NCI-H510A (cell line): ENCODE measurements around the gene RGS7.
A peak's percentile ranks its signal among the peaks of the same experiment; 100 is the strongest.
"Not testable (repeated sequence)": the region's sequence is repeated elsewhere in the genome, so short reads cannot be mapped to it uniquely, and the experiment has no call there.

Source experiments
- DNase-seq: peaks from one replicate; lab custom pipeline; 2025; lab: John Stamatoyannopoulos, UW

The RGS7 gene

DNA sequence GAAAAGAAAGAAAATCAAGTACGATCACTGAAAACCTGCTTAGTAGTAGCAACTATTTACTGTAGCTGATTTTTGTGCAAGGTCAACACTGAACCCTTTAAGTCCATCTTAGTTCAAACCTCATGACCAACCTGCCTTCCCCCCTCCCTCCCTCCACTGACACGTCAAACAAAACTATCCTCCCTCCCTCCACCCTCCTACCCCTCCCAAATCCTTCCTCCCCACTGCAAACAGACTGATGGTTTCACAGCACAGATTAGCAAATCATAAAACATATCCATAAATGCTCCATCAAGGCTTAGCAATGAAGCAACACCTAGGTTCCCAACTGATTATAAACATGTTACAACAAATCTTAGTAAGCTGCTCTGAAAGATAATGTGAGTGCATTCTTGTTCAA, 580.8 kb downstream of the RGS7 start:
- no peak for DNase-seq

DNA sequence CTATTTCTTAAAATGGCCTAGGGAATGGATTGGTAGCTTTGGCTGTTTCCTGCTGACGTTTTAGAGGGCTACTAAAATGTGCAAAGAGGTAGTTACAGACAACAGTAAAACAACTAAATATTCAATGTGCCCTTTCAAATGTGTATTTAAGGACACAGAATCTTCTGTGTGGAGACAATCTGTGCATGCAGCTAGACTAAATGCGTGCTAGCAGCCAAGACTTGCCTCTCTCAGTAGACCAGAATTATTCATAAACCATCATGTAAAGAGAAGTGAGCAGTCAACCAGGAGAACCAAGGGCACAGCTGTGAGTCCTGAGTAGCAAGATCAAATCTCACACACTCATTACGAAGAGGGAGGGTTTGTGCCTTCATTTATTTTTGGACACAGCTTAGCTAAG, 584.9 kb downstream of the RGS7 start:
- no peak for DNase-seq

DNA sequence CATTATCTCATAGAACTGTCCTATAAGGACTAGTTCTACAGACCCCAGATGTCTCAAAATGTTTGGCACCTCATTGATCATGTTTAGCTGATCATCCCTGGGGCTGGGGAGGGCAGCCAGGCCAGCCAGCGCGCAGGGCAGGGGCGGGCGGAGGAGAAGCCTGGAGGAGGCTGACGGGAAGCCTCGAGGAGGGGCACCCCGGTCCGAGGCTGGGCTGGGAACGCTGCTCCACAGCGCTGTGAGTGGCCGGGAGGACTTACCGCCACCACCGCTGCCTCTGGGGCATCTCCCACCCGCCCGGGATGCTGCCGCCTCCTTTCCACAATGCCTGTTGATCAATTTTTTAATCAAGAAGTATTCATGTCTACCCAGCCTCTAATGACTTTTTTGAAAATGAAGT, 585.6 kb downstream of the RGS7 start:
- DNase-seq: no peak

DNA sequence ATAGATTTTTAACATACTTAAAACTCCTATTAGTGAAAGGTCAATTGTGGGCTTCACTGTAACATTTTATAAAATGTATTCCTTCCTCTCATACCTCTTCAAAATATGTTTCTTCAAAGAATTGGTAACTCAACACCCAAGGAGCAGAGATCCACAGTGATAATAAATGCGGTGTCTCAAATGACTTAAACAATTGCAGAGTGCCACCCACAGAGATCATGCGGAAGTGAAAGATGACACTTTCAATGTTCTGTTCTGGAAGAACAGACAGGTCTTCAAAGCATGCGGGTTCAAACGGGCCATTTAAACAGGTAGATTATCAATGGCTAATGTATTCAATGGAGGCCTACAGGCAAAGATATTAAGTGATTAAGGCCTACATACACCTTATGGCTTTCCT, 588.0 kb downstream of the RGS7 start:
- DNase-seq: peak; percentile 5

DNA sequence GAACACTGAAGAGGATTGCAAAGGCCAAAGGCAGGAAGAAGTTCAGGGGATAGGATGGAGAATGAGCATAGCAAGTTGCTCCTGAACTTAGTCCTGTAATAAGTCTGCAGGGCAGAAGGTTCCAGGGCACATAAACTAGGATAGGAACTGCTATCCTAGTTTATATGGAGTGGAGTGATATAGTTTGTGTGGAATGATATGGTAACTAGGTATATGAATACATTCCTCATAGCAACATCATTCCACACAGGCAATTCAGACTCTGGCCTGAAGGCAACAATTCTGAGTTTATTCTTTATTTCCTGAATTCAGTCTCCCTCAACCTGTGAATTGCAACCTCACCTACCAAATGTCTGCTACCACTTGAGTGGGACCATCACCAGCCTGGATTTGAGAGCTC, 590.2 kb downstream of the RGS7 start:
- no peak for DNase-seq

DNA sequence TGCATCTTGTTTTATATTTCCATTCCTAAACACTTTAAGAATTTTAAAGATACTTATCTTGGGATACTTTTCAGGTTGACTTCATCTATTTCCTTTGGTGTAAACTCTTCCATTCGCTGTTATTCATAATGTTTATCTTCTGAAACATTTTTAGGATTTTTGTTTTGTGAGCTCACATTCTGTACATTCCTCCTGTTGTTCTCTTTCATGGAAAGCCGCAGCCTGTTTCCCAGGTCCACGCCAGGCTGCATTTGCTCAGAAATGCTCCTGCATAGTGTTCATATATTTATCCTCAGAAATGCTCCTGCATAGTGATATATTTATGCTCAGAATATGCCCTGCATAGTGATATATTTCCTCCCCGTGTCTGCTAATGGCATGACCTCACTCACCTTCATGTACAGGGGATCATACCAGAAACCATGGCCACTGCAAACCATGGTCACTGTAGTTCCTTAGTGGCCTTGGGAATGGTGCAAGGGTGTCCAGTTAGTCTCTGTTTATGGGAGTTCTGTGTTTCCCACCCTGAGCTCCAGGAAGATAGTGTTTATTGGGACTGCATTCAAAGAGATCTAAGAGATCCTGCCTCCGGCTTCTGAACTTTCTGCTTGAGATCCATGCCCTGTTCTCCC, 591.2 kb downstream of the RGS7 start:
- DNase-seq: no peak

DNA sequence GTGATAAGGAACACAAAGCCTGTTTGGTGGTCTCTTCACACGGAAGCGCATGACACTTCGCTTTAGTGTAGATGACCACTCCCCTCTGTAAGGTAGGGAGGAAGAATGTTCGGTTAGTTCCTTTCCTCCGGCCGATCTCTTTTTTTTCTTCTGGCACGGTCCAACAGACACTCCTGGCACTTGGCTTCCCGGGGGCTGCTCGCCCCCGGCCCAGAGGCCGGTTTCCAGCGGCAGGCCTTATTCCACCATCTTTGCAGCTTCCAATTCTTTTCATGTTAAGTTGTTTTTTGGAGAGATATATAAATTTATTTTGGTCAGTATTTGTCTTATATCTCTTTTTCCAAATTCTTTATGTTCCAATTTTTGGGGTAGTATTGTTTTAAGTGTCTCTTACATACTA, 593.2 kb downstream of the RGS7 start:
- DNase-seq: no peak

DNA sequence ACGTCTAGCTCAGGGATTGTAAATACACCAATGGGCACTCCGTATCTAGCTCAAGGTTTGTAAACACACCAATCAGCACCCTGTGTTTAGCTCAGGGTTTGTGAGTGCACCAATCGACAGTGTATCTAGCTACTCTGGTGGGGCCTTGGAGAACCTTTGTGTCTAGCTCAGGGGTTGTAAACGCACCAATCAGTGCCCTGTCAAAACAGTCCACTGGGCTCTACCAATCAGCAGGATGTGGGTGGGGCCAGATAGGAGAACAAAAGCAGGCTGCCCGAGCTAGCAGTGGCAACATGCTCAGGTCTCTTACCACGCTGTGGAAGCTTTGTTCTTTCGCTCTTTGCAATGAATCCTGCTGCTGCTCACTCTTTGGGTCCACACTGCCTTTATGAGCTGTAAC, 593.9 kb downstream of the RGS7 start:
- DNase-seq: not testable (repeated sequence)

DNA sequence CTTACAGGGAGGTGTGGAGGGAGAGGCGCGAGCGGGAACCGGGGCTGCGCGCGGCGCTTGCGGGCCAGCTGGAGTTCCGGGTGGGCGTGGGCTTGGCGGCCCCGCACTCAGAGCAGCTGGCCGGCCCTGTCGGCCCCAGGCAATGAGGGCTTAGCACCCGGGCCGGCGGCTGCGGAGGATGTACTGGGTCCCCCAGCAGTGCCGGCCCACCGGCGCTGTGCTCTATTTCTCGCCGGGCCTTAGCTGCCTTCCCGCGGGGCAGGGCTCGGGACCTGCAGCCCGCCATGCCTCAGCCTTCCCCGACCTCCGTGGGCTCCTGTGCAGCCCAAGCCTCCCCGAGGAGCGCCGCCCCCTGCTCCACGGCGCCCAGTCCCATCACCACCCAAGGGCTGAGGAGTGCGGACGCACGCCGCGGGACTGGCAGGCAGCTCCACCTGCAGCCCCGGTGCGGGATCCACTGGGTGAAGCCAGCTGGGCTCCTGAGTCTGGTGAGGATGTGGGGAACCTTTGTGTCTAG, 594.5 kb downstream of the RGS7 start:
- DNase-seq: not testable (repeated sequence)

DNA sequence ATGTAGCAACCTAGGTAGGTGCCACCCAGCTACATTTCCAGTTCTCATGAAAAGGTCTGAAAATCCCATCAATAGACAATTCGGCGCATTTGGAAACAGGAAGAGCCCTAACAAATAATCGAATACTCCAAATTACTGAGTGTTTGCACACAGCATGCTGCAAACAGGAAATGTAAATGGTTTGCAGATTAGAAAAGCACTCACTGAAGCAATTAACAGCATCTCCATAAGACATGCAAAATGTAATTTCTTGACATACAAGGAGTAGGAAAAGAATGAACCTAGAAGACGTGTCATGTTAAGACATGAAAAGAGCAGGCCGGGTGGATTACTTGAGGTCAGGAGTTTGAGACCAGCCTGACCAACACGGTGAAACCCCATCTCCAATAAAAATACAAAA, 598.2 kb downstream of the RGS7 start:
- DNase-seq: not testable (repeated sequence)

DNA sequence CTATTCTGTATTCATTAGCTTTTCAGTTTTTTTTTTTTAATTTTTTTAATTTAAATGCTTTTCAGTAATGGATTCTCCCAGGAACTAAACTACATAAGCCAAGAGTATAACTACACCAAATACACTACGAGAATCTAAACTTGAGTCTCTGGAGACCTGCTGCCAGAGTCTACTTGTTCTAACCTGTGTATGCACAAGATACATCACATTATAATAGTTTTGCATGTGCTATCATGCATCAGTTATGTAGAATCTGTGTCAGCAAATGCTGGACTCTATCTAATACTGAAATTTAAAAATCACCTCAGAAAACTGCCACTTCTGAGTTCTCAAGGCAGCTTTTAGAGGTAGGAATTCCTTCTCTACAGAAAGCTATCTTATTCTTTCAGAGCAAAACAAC, 598.7 kb downstream of the RGS7 start:
- DNase-seq: no peak

DNA sequence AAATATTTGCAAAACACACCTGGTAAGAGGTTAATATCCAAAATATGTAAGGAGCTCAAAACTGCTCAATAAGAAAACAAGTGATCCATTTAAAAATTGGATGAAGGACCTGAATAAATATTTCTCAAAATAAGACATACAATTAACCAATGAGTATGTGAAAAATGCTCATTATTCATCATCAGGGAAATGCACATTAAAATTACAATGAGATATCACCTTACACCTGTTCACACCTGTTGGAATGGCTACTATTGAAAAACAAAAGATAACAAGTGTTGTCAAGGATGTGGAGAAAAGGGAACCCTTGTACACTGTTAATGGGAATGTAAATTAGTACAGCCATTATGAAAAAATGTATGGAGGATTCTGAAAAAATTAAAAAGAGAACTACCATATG, 609.1 kb downstream of the RGS7 start:
- no peak for DNase-seq

DNA sequence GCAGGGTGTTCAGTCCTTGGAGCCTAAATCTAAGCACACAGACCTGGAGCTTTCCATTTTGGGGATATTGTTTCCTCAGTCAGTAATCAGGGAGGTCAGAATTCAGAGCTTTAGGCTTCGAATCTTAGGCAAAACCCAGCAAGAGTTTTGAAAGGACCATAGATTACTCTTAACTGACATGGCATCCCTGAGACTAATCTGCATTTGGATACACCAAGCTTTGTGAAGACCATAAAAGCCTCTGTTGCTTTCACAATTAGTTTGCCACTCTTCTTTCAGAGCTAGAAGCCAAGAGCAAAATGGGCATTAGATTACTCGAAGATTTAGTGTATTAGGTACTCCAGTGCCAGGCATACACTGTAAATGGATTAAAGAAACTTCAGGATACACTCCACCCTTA, 613.3 kb downstream of the RGS7 start:
- no peak for DNase-seq

DNA sequence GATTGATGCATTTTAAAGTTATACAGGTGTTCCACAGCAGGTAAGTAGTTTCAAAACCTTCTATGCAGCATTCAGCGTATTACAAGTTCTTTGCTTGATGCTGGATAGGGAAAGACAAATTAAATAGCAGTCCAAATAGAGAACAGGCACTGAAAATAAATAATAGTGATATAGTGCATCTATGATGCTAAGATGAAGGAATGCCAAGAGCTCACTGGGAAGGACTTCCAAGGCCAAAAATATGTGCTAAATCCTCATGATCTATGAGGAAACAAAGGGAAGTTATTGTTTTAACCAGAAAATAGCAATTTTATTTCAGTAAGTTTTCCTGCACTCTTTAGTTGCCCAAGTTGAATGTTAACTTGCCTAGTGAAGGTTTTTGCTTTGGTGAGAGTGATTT, 617.3 kb downstream of the RGS7 start:
- DNase-seq: no peak

DNA sequence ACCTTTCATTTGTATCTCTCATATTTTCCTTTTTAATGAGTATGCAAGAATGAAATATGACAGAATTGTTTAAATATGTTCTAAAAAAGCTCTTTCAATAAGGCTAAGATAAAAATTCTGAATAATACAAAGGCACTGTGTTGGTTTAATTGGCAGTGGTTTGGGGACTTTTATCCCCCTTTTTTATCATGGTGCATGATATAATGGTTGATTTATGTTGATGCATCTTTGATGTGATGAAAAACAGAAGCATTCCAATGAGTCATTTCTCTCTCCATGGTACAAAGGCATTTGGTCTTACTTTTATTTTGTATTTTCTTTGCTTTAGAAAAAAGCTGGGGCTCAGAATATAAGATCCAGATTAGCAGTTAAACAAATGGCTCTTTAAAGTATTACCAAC, 617.9 kb downstream of the RGS7 start:
- no peak for DNase-seq

DNA sequence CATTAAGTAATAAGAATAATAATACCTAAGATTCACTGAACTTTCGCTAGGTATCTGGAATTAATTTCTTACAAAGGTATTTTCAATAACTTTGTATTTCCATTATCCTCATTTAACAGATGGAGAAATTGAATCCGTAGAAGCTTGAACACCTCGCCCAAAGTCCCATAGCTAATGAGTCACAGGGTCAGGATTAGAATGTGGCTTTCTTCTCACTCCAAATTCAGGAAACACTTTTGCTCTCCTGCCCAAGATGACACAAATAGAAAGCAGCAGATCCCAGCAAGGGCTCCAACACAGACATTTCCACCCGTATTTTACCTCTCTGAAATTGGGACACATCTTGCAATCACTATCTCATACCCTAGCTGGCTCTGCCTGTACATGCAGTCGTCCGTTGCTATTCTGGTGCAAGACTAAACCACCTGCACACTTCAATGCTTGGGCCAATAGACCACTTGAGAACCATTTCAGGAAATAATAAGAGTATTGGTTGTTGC, 619.2 kb downstream of the RGS7 start:
- no peak for DNase-seq

DNA sequence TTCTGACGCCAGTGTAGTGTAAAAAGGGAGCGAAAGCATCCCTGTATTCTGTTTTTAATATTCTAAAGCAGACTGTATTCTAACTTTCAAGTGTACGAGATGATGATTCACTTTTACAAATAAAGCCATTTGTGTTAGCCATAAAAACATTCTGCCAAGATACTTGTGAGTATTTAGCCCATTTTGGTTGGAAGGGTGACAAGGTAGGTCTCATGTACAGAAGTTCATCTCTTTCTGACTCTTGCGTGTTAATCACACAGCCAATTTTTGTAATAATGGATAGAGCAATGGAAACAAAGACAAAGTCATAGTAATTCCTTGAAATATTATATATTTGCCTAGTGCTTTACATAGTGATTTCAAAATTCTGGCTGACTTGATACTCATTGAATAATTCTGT, 619.7 kb downstream of the RGS7 start:
- no peak for DNase-seq

DNA sequence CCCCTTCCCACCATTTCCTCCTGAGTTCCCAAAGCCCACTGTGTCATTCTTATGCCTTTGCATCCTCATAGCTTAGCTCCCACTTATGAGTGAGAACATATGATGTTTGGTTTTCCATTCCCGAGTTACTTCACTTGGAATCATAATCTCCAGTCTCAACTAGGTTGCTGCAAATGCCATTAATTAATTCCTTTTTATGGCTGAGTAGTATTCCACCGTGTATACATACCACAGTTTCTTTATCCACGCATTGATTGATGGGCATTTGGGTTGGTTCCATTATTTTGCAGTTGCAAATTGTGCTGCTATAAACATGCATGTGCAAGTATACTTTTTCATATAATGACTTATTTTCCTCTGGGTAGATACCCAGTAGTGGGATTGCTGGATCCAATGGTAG, 622.3 kb downstream of the RGS7 start:
- DNase-seq: not testable (repeated sequence)

DNA sequence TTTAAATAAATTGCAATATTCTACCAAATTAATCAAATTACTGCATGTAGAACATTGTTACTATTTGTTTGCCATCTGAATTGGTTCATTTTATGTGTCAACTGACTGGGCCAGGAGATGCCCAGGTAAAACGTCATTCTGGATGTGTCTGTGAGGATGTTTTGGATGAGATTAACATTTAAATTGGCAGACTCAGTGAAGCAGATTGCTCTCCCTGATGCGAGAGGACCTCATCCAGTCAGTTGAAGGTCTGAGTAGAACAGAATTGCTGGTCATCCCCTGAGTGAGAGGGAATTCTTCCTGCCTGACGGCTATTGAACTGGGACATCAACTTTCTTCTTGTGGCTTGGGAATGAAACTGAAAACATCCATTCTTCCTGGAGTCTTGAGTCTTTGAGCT, 623.0 kb downstream of the RGS7 start:
- no peak for DNase-seq

DNA sequence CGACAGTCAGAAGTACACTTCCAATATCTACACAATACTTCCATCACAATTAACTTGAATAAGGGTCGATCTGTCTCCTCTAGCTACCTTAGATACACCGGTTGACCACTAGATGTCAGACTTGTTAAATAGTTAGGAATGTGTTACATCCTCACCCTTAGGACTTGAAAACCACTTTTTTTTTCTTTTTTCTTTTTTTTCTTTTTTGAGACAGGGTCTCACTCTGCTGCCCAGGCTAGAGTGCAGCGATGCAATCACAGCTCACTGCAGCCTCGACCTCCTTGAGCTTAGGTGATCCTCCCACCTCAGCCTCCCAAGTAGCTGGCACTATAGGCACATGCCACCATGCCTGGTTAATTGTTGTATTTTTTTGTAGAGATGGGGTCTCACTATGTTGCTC, 624.6 kb downstream of the RGS7 start:
- DNase-seq: no peak
